ENCODE measurements around the gene UBE2E1. TPM values are rescaled to one million over a fixed set of nuclear protein-coding genes. Genes with fewer than 3 reads are reported as not detected.

The UBE2E1 gene
- total RNA-seq, 4 donors from 2014 or later = 82.4 to 126 (median 115) TPM

DNA sequence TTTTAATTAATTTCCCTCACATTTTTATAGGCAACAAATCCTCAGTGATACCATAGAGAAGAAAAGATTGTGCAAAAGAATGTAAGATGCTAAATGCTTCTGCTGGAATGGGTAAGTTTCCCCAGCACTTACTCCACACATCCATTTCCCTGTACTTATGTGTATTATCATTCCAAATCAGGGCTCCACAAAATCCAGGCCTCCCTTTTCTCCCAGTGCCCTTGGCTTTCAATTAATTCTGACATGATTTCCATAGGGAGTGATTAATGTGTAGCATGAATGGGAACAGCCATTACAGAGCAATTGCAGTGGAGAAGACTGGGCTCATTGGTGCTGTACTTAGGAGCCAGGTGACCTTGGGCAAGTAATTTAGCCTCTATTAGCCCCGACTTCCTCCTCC lies 41.3 kb upstream of the UBE2E1 start:
- Histone ChIP-seq H3K36me3 (no peaks in the 10 kb centered on the region), H3K4me3 (no peak overlapping the region), H3K27ac (replicated peaks in 1 of 4) (no peak overlapping the region), H3K4me1 (peaks cover 0 to 24% (median 21%) of the 10 kb centered on the region in 4 donors), H3K9me3 (no peaks in the 10 kb centered on the region), H3K27me3 (no peaks in the 10 kb centered on the region)
- 82% methylated on average over 1 of the region's 1 CpG for WGBS
- DNase-seq (ENCODE audit: extremely low spot score) = no peak
- intact Hi-C loops (cut with DNase I) = no loop called here
- TF ChIP-seq CTCF (IDR thresholded peaks at IDR 0.05) (no peak), POLR2A (IDR thresholded peaks at IDR 0.05; ENCODE audit: low read depth) (no peak), POLR2AphosphoS5 (IDR thresholded peaks at IDR 0.05) (no peak), EP300 (IDR thresholded peaks at IDR 0.05) (no peak)

GRCh38 chr3:23767546-23767945 lies 38.2 kb upstream of the UBE2E1 start:
- peaks cover 0 to 15% (median 13%) of the 10 kb centered on the region in 4 donors for H3K4me1 ChIP-seq
- intact Hi-C loops (cut with DNase I) = no loop called here
- TF ChIP-seq POLR2AphosphoS5 (IDR thresholded peaks at IDR 0.05) (no peak), EP300 (IDR thresholded peaks at IDR 0.05) (no peak), CTCF (IDR thresholded peaks at IDR 0.05) (no peak), POLR2A (IDR thresholded peaks at IDR 0.05; ENCODE audit: low read depth) (no peak)
- H3K4me3 ChIP-seq = no peak overlapping the region
- no peaks in the 10 kb centered on the region for H3K27me3 ChIP-seq
- no peak overlapping the region for H3K27ac ChIP-seq (replicated peaks in 1 of 4)
- H3K9me3 ChIP-seq = no peaks in the 10 kb centered on the region
- DNase-seq (ENCODE audit: extremely low spot score) = no peak
- WGBS = 94% methylated on average over 2 of the region's 2 CpGs
- H3K36me3 ChIP-seq = no peaks in the 10 kb centered on the region

GRCh38 chr3:23775254-23775909 lies 30.4 kb upstream of the UBE2E1 start:
- peaks cover 3 to 6% (median 6%) of the 10 kb centered on the region in 4 donors for H3K4me1 ChIP-seq
- DNase-seq (ENCODE audit: extremely low spot score) = no peak
- intact Hi-C loops (cut with DNase I) = no loop called here
- TF ChIP-seq POLR2A (IDR thresholded peaks at IDR 0.05; ENCODE audit: low read depth) (no peak), POLR2AphosphoS5 (IDR thresholded peaks at IDR 0.05) (no peak), EP300 (IDR thresholded peaks at IDR 0.05) (no peak), CTCF (IDR thresholded peaks at IDR 0.05) (no peak)
- peaks cover 0 to 4% (median 0%) of the 10 kb centered on the region in 4 donors for H3K9me3 ChIP-seq
- H3K27me3 ChIP-seq = no peaks in the 10 kb centered on the region
- 94% methylated on average over 13 of the region's 13 CpGs for WGBS
- no peak overlapping the region for H3K4me3 ChIP-seq
- H3K36me3 ChIP-seq = no peaks in the 10 kb centered on the region
- no peak overlapping the region for H3K27ac ChIP-seq (replicated peaks in 1 of 4)

DNA sequence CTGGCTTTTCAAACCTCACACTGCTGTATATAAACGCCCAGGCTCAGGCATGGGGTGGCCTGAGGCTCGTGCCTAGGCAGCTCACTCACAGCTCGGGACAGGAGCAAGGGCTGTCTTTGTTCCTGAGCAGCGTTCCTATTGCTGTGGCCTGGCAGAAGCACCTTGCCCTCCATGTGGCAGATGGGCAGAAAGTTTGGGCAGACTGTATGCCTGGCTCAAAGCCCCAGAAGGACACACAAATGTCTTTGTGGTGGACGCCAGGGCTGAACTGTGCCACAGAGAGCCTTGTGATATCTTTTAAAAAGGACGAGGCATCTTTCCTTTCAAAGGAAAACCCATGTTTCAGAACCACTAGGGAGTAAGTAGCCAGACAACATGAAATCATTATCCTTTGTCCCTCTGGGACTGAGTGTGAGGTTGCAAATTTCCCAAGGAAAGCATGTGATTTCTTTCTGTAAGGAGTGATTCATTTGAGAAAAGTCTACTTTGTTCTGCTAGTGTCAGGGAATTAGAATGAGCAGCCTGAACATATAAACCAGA lies 29.3 kb upstream of the UBE2E1 start:
- H3K9me3 ChIP-seq = peaks cover 0 to 4% (median 0%) of the 10 kb centered on the region in 4 donors
- peak overlapping the region in 3 of 4 donors; percentile 40 to 66 (median 60) for H3K27ac ChIP-seq (replicated peaks in 1 of 4)
- TF ChIP-seq POLR2AphosphoS5 (IDR thresholded peaks at IDR 0.05) (peak in 1 of 2 donors; percentile 19), POLR2A (IDR thresholded peaks at IDR 0.05; ENCODE audit: low read depth) (no peak)
- intact Hi-C loops (cut with DNase I) = no loop called here
- H3K27me3 ChIP-seq = no peaks in the 10 kb centered on the region
- DNase-seq (ENCODE audit: extremely low spot score) = no peak
- WGBS = 46% methylated on average over 6 of the region's 6 CpGs
- H3K4me1 ChIP-seq = peaks cover 3 to 6% (median 6%) of the 10 kb centered on the region in 4 donors
- no peak overlapping the region for H3K4me3 ChIP-seq
- no peaks in the 10 kb centered on the region for H3K36me3 ChIP-seq

- TF ChIP-seq POLR2A (IDR thresholded peaks at IDR 0.05; ENCODE audit: low read depth) (no peak), CTCF (IDR thresholded peaks at IDR 0.05) (no peak), EP300 (IDR thresholded peaks at IDR 0.05) (no peak), POLR2AphosphoS5 (IDR thresholded peaks at IDR 0.05) (no peak)
- Histone ChIP-seq H3K27me3 (no peaks in the 10 kb centered on the region), H3K4me3 (no peak overlapping the region), H3K27ac (replicated peaks in 1 of 4) (no peak overlapping the region), H3K4me1 (peaks cover 3 to 6% (median 6%) of the 10 kb centered on the region in 4 donors), H3K9me3 (peaks cover 0 to 4% (median 0%) of the 10 kb centered on the region in 4 donors), H3K36me3 (no peaks in the 10 kb centered on the region)
- WGBS = 92% methylated on average over 2 of the region's 2 CpGs
- DNase-seq (ENCODE audit: extremely low spot score) = no peak
- intact Hi-C loops (cut with DNase I) = no loop called here
These were observed 27.3 kb upstream of the UBE2E1 start for GRCh38 chr3:23778446-23778845.
